GM12864 (cell line): ENCODE results near the gene SYNJ1.

Experiments
- DNase-seq: peaks from one replicate; pipeline ENCODE4 v3.0.0-alpha.2; 2011; ENCODE audit warnings: low read depth
- H3K4me3 ChIP-seq: 2 replicates; pipeline ENCODE4 v1.5.1; 2011; ENCODE audit warnings: mild to moderate bottlenecking, low read depth, low read length, control low read depth
- CTCF ChIP-seq: IDR thresholded peaks from 2 replicates; pipeline ENCODE4 v1.5.1; 2011; ENCODE audit warnings: low read depth, mild to moderate bottlenecking, moderate library complexity, low read length, control low read depth, inconsistent platforms; ENCODE audit errors: missing control alignments

SYNJ1 gene

GRCh38 chr21:32581732-32582131 is 146.1 kb downstream of the SYNJ1 start:
- TF ChIP-seq CTCF: no peak
- H3K4me3 ChIP-seq: no peak overlapping the region
- DNase-seq: no peak

- no peak overlapping the region for H3K4me3 ChIP-seq
- no peak for DNase-seq
- no peak for TF ChIP-seq CTCF
These were observed 146.9 kb downstream of the SYNJ1 start for GRCh38 chr21:32580949-32581348.
